Transverse colon (tissue), 4 donors: ENCODE measurements around the gene AURKA. TPM values are rescaled to one million over a fixed set of nuclear protein-coding genes. Genes with fewer than 3 reads are reported as not detected.

Experiments
- DNase-seq: peaks from one replicate; pipeline ENCODE4 v3.0.0-alpha.2; 2019
- H3K27ac ChIP-seq, 4 donors: fragments of 200-600 bp; sonication (generic); 2 replicates each; pipeline ENCODE4 v1.5.1; 2016 to 2018; ENCODE audit warnings: inconsistent platforms in 4 of 4
- H3K27me3 ChIP-seq: fragments of 200-600 bp; sonication (generic); 2 replicates; pipeline ENCODE4 v1.5.1; 2017; ENCODE audit warnings: inconsistent platforms
- H3K36me3 ChIP-seq, 4 donors: fragments of 200-600 bp; sonication (generic); 2 replicates each; pipeline ENCODE4 v1.5.1; 2017 to 2019; ENCODE audit warnings: inconsistent platforms in 4 of 4
- H3K4me1 ChIP-seq, 4 donors: fragments of 200-600 bp; sonication (generic); 2 replicates each; pipeline ENCODE4 v1.5.1; 2017 to 2020; ENCODE audit warnings: inconsistent platforms in 4 of 4
- H3K4me3 ChIP-seq, 4 donors: fragments of 200-600 bp; sonication (generic); 1 replicate in 1 of 4; 2 replicates in 3 of 4; pipeline versions ENCODE4 v1.5.1 to v1.6.1; 2017 to 2019; ENCODE audit warnings: inconsistent platforms in 4 of 4
- H3K9me3 ChIP-seq, 2 donors: fragments of 200-600 bp; sonication (generic); 2 replicates each; pipeline ENCODE4 v1.5.1; 2017 to 2019; ENCODE audit warnings: inconsistent platforms in 2 of 2
- CTCF ChIP-seq, 5 experiments: fragments of 200-600 bp in 3 of 5; fragments of 450-650 bp in 2 of 5; sonication (generic) in 3 of 5; IDR thresholded peaks; 1 replicate in 2 of 5; 2 replicates in 3 of 5; pipeline ENCODE4 v1.5.1; 2016 to 2017; ENCODE audit warnings: antibody characterized with exemption in 5 of 5, inconsistent platforms in 3 of 5, mild to moderate bottlenecking in 2 of 5, moderate library complexity in 1 of 5
- EP300 ChIP-seq: sonication (generic); formaldehyde crosslinking; IDR thresholded peaks from one replicate; pipeline ENCODE4 v1.6.1; 2017; ENCODE audit warnings: antibody characterized with exemption, low read depth
- POLR2A ChIP-seq: fragments of 450-650 bp; IDR thresholded peaks from one replicate; pipeline ENCODE4 v1.6.1; 2016; ENCODE audit warnings: antibody characterized with exemption, mild to moderate bottlenecking, moderate library complexity
- POLR2AphosphoS5 ChIP-seq, 3 donors: sonication (generic); formaldehyde crosslinking; IDR thresholded peaks; one replicate each; pipeline ENCODE4 v1.6.1; 2016; ENCODE audit warnings: antibody characterized with exemption in 3 of 3
- WGBS, 2 donors: methylation state at CpG; one replicate each; pipeline ENCODE4 v1.1.5; 2018; ENCODE audit warnings: low coverage in 1 of 2; 5-methylcytosine and 5-hydroxymethylcytosine counted together
- in situ Hi-C, 4 donors: fragments of 200-750 bp; cut with MboI; loops; one replicate each; pipeline versions ENCODE4 v1.15.0 to v1.15.1; 2017; ENCODE audit warnings: low sequenced_read_pairs in 3 of 4, low pct_ligation_motif_present in 1 of 4, low pct_unique_long_range_greater_than_20kb in 1 of 4
- intact Hi-C: fragments of 100-400 bp; cut with DNase I; formaldehyde crosslinking; loops from one replicate; pipeline ENCODE4 v1.15.1; 2023; ENCODE audit warnings: low total_unique reads
- total RNA-seq, 4 donors: library from RNA; depleted of rRNA; stranded (reverse); fragments of >200 nt; gene quantifications; one replicate each; pipeline ENCODE4 v1.1.0, GENCODE V29; 2016

Gene AURKA
- total RNA-seq, 4 donors from 2014 or later = 0.75 to 12.4 (median 4.9) TPM

DNA sequence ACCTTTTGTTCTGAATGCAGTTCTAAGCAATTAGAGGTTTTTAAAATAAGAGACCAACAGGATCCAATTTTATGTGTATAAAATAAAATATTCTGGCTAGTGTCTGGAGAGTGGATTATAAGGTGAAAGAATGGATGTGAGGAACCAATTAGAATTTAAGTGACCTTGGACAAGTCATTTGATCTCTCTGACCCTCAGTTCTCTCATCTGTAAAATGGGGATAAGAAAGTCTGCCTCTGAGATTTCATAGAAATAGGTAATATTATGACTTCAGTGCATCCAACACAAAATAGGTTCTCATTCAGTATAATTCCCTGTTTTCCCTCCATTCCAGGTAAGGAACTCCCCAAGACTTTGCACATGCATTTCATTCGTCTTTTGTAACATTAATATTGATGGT lies 38.9 kb upstream of the AURKA start:
- H3K4me1 ChIP-seq = peaks cover 0 to 9% (median 2%) of the 10 kb centered on the region in 4 donors
- TF ChIP-seq EP300 (no peak), POLR2A (no peak), POLR2AphosphoS5 (IDR thresholded peaks at IDR 0.05) (no peak), CTCF (IDR thresholded peaks at IDR 0.05) (no peak)
- intact Hi-C loops = no loop called here
- H3K27me3 ChIP-seq = no peaks in the 10 kb centered on the region
- no peak overlapping the region for H3K4me3 ChIP-seq
- no peak for DNase-seq
- no peaks in the 10 kb centered on the region for H3K9me3 ChIP-seq
- H3K36me3 ChIP-seq = no peaks in the 10 kb centered on the region
- no peak overlapping the region for H3K27ac ChIP-seq
- WGBS, 2 donors = 83 to 100% methylated on average over 1 of the region's 1 CpG
- in situ Hi-C loops = no loop called here

GRCh38 chr20:56430461-56430860 lies 38.4 kb upstream of the AURKA start:
- TF ChIP-seq POLR2AphosphoS5 (IDR thresholded peaks at IDR 0.05) (no peak), CTCF (IDR thresholded peaks at IDR 0.05) (no peak), POLR2A (no peak), EP300 (no peak)
- no peak overlapping the region for H3K27ac ChIP-seq
- in situ Hi-C loops = no loop called here

GRCh38 chr20:56429941-56430340 lies 37.9 kb upstream of the AURKA start:
- no peak overlapping the region for H3K4me3 ChIP-seq
- in situ Hi-C loops (no loop called here), intact Hi-C loops (no loop called here)

More at GRCh38 chr20:56430461-56430860, 38.4 kb upstream of the AURKA start:
- DNase-seq = no peak
- H3K9me3 ChIP-seq = no peaks in the 10 kb centered on the region
- peaks cover 0 to 9% (median 2%) of the 10 kb centered on the region in 4 donors for H3K4me1 ChIP-seq
- no peaks in the 10 kb centered on the region for H3K27me3 ChIP-seq
- 71 to 80% methylated on average over 3 to 4 of the region's 4 CpGs for WGBS, 2 donors
- H3K36me3 ChIP-seq = no peaks in the 10 kb centered on the region
- intact Hi-C loops = no loop called here
- no peak overlapping the region for H3K4me3 ChIP-seq

GRCh38 chr20:56429502-56429901 lies 37.5 kb upstream of the AURKA start:
- no peak for DNase-seq
- intact Hi-C loops (no loop called here), in situ Hi-C loops (no loop called here)
- no peaks in the 10 kb centered on the region for H3K36me3 ChIP-seq
- H3K4me3 ChIP-seq = no peak overlapping the region
- H3K9me3 ChIP-seq = no peaks in the 10 kb centered on the region
- no peak for TF ChIP-seq POLR2A
- TF ChIP-seq EP300 = no peak
- TF ChIP-seq CTCF (IDR thresholded peaks at IDR 0.05) = no peak
- no peak for TF ChIP-seq POLR2AphosphoS5 (IDR thresholded peaks at IDR 0.05)
- 11 to 61% methylated on average over 1 to 6 of the region's 6 CpGs for whole genome bisulfite sequencing, 2 donors
- no peaks in the 10 kb centered on the region for H3K27me3 ChIP-seq
- no peak overlapping the region for H3K27ac ChIP-seq
- peaks cover 0 to 9% (median 2%) of the 10 kb centered on the region in 4 donors for H3K4me1 ChIP-seq

More at GRCh38 chr20:56429941-56430340, 37.9 kb upstream of the AURKA start:
- Histone ChIP-seq H3K27ac (no peak overlapping the region), H3K4me1 (peaks cover 0 to 9% (median 2%) of the 10 kb centered on the region in 4 donors), H3K36me3 (no peaks in the 10 kb centered on the region), H3K27me3 (no peaks in the 10 kb centered on the region), H3K9me3 (no peaks in the 10 kb centered on the region)
- TF ChIP-seq POLR2A = no peak
- no peak for TF ChIP-seq CTCF (IDR thresholded peaks at IDR 0.05)
- TF ChIP-seq POLR2AphosphoS5 (IDR thresholded peaks at IDR 0.05) = no peak
- no peak for DNase-seq
- whole genome bisulfite sequencing, 2 donors = 56% methylated on average over 4 of the region's 4 CpGs
